ENCODE measurements around the gene PIEZO1. TPM values are rescaled to one million over a fixed set of nuclear protein-coding genes. Genes with fewer than 3 reads are reported as not detected.

Gene PIEZO1
- total RNA-seq, 5 donors from 2014 or later (not counting 1 experiment from before 2014, with no cell fraction given): 139 to 274 (median 240) TPM

- Histone ChIP-seq H3K4me3 (ENCODE audit: control insufficient read depth in 1 of 2, extremely low read depth in 1 of 2, low read length in 1 of 2) (no peak overlapping the region), H3K36me3 (ENCODE audit: control insufficient read depth in 2 of 2, extremely low read depth in 1 of 2, insufficient read depth in 1 of 2, low read length in 1 of 2) (peaks cover 8 to 14% of the 10 kb centered on the region in 2 donors), H3K9me3 (no peaks in the 10 kb centered on the region), H3K27me3 (replicated peaks in 1 of 2; ENCODE audit: control insufficient read depth in 2 of 2, extremely low read depth in 1 of 2, insufficient read depth in 2 of 2, low read length in 1 of 2) (peaks cover 0 to 5% of the 10 kb centered on the region in 2 experiments), H3K27ac (ENCODE audit: low read length) (no peak overlapping the region), H3K4me1 (ENCODE audit: control insufficient read depth in 1 of 2, extremely low read depth in 1 of 2, insufficient read depth in 2 of 2, low read length in 2 of 2) (peaks cover 4 to 46% of the 10 kb centered on the region in 2 experiments)
- H3K27me3 Mint-ChIP-seq: no peaks in the 10 kb centered on the region
- WGBS (ENCODE audit: insufficient coverage): 82% methylated on average over 4 of the region's 10 CpGs
- H3K4me3 Mint-ChIP-seq: peak overlapping the region; percentile 13 to 21 (median 15)
- ChIA-PET POLR2A (no interaction called here), CTCF (no interaction called here)
- no peaks in the 10 kb centered on the region for H3K36me3 Mint-ChIP-seq
- H3K4me1 Mint-ChIP-seq: peaks cover 12 to 27% (median 14%) of the 10 kb centered on the region in 3 donors
- H3K9me3 Mint-ChIP-seq: no peaks in the 10 kb centered on the region
- ATAC-seq (replicated peaks in 1 of 4): no peak
- H3K27ac Mint-ChIP-seq: peak overlapping the region in 1 of 2 donors; percentile 58
- no peak for DNase-seq
These were observed 24.2 kb upstream of the PIEZO1 start for GRCh38 chr16:88809068-88809675.

DNA sequence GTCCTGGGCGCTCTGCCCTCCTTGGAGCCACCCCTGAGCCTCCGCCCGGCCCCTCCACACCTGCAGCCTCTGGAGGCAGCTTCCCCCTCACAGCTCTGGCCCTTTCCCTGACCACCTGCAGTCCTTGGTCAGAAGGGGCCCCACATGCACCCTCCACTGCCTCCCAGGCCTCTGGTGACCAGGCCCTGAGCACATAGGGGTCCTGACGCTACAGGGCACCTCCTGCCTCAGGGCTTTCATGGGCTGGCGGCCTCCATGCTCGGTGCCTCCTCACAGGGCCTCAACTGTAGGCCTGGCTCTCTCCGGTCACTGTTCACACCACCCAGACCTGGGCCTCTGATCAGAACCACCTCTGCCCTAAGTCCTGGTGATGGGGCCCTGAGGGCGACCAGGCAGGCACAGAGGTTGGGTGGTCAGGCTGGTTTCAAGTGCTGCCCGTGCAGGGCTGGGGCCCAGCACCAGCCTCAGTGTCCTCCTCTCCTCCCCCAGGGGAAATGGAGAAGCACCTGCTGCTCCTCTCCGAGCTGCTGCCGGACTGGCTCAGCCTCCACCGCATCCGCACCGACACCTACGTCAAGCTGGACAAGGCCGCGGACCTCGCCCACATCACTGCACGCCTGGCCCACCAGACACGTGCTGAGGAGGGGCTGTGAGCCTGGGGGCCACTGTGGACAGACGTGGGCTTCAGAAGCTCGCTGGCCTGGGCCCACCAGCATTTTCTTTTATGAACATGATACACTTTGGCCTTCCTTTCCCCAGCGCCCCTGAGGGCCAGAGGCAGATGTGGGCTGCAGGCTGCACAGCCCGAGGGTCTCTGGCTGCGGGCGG is 22.8 kb upstream of the PIEZO1 start:
- ATAC-seq (replicated peaks in 1 of 4) (no peak), DNase-seq (no peak)
- WGBS (ENCODE audit: insufficient coverage): 89% methylated on average over 23 of the region's 26 CpGs
- Mint-ChIP-seq H3K9me3 (no peaks in the 10 kb centered on the region), H3K27me3 (no peaks in the 10 kb centered on the region), H3K36me3 (no peaks in the 10 kb centered on the region), H3K4me1 (peaks cover 12 to 25% (median 15%) of the 10 kb centered on the region in 3 donors), H3K4me3 (peak overlapping the region in 1 of 3 donors; percentile 31), H3K27ac (no peak overlapping the region)
- no peaks in the 10 kb centered on the region for H3K9me3 ChIP-seq
- peaks cover 0 to 6% of the 10 kb centered on the region in 2 experiments for H3K27me3 ChIP-seq (replicated peaks in 1 of 2; ENCODE audit: control insufficient read depth in 2 of 2, extremely low read depth in 1 of 2, insufficient read depth in 2 of 2, low read length in 1 of 2)
- ChIA-PET POLR2A (no interaction called here), CTCF (no interaction called here)
- peaks cover 4 to 50% of the 10 kb centered on the region in 2 experiments for H3K4me1 ChIP-seq (ENCODE audit: control insufficient read depth in 1 of 2, extremely low read depth in 1 of 2, insufficient read depth in 2 of 2, low read length in 2 of 2)
- H3K36me3 ChIP-seq (ENCODE audit: control insufficient read depth in 2 of 2, extremely low read depth in 1 of 2, insufficient read depth in 1 of 2, low read length in 1 of 2): peaks cover 8 to 14% of the 10 kb centered on the region in 2 donors
- H3K4me3 ChIP-seq (ENCODE audit: control insufficient read depth in 1 of 2, extremely low read depth in 1 of 2, low read length in 1 of 2): no peak overlapping the region
- no peak overlapping the region for H3K27ac ChIP-seq (ENCODE audit: low read length)

DNA sequence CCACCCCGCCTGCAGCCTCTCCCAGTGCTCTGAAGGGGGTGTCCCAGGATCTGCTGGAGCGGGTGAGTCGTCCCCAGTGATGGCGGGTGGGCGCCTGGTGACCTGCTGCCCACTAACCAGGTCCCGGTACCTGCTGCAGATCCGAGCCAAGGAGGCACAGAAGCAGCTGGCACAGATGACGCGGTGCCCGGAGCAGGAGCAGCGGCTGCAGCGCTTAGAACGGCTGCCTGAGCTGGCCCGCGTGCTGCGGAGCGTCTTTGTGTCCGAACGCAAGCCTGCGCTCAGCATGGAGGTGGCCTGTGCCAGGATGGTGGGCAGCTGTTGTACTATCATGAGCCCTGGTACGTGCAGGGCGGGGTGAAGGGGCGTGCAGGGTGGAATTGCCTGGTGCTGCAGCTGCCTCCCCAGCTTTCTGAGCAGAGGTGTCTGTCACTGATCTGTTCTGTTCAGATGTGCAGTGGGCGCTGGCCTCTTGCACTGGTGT is 22.2 kb upstream of the PIEZO1 start:
- ChIA-PET POLR2A (interaction anchor here in 1 of 2 donors (0.5 kb wide), 1 partner anchor 40 kb away, joined by 3 read pairs; no protein-coding TSS in a partner anchor), CTCF (no interaction called here)
- ATAC-seq (replicated peaks in 1 of 4): no peak
- no peak for DNase-seq
- H3K27me3 ChIP-seq (replicated peaks in 1 of 2; ENCODE audit: control insufficient read depth in 2 of 2, extremely low read depth in 1 of 2, insufficient read depth in 2 of 2, low read length in 1 of 2): peaks cover 0 to 6% of the 10 kb centered on the region in 2 experiments
- peaks cover 4 to 50% of the 10 kb centered on the region in 2 experiments for H3K4me1 ChIP-seq (ENCODE audit: control insufficient read depth in 1 of 2, extremely low read depth in 1 of 2, insufficient read depth in 2 of 2, low read length in 2 of 2)
- no peak overlapping the region for H3K27ac ChIP-seq (ENCODE audit: low read length)
- 94% methylated on average over 24 of the region's 24 CpGs for WGBS (ENCODE audit: insufficient coverage)
- no peak overlapping the region for H3K4me3 ChIP-seq (ENCODE audit: control insufficient read depth in 1 of 2, extremely low read depth in 1 of 2, low read length in 1 of 2)
- no peak overlapping the region for H3K27ac Mint-ChIP-seq
- no peaks in the 10 kb centered on the region for H3K9me3 Mint-ChIP-seq
- peaks cover 12 to 25% (median 15%) of the 10 kb centered on the region in 3 donors for H3K4me1 Mint-ChIP-seq
- no peaks in the 10 kb centered on the region for H3K9me3 ChIP-seq
- H3K36me3 Mint-ChIP-seq: no peaks in the 10 kb centered on the region
- H3K4me3 Mint-ChIP-seq: peak overlapping the region in 1 of 3 donors; percentile 31
- peaks cover 8 to 14% of the 10 kb centered on the region in 2 donors for H3K36me3 ChIP-seq (ENCODE audit: control insufficient read depth in 2 of 2, extremely low read depth in 1 of 2, insufficient read depth in 1 of 2, low read length in 1 of 2)
- no peaks in the 10 kb centered on the region for H3K27me3 Mint-ChIP-seq

- no peak overlapping the region for H3K27ac Mint-ChIP-seq
These were observed 21.6 kb upstream of the PIEZO1 start for GRCh38 chr16:88806491-88807111.

DNA sequence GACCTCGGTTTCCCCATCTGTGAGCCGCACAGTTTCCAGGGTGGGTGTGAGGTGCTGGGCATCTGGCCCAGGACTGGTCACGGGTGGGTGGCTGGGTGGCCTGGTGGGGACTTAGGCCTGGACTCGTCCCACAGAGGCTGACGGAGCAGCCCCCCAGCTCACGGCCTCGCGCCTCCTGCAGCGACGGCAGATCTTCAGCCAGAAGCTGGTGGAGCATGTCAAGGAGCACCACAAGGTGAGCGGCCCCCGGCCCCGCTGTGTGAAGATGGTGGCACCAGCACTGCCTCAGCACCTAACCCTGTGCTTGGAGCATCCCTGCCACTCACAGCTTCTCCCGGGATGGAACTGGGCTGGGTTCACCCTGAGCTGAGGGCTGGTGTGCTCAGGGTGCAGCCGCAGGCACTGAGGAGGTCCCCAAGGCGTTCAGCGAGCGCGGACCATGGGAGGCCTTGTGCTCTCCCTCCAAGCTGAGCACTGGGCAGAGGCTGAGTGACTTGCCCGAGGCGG is 20.9 kb upstream of the PIEZO1 start:
- Histone ChIP-seq H3K36me3 (ENCODE audit: control insufficient read depth in 2 of 2, extremely low read depth in 1 of 2, insufficient read depth in 1 of 2, low read length in 1 of 2) (peaks cover 8 to 14% of the 10 kb centered on the region in 2 donors), H3K4me3 (ENCODE audit: control insufficient read depth in 1 of 2, extremely low read depth in 1 of 2, low read length in 1 of 2) (no peak overlapping the region), H3K27ac (ENCODE audit: low read length) (no peak overlapping the region), H3K27me3 (replicated peaks in 1 of 2; ENCODE audit: control insufficient read depth in 2 of 2, extremely low read depth in 1 of 2, insufficient read depth in 2 of 2, low read length in 1 of 2) (peaks cover 0 to 6% of the 10 kb centered on the region in 2 experiments), H3K4me1 (ENCODE audit: control insufficient read depth in 1 of 2, extremely low read depth in 1 of 2, insufficient read depth in 2 of 2, low read length in 2 of 2) (peaks cover 4 to 53% of the 10 kb centered on the region in 2 experiments), H3K9me3 (no peaks in the 10 kb centered on the region)
- H3K27me3 Mint-ChIP-seq: no peaks in the 10 kb centered on the region
- no peaks in the 10 kb centered on the region for H3K36me3 Mint-ChIP-seq
- POLR2A ChIA-PET: no interaction called here
- no peak overlapping the region for H3K27ac Mint-ChIP-seq
- CTCF ChIA-PET: interaction anchor here in 1 of 2 donors (0.6 kb wide), 2 partner anchors 143 to 435 kb away, joined by 4 to 8 read pairs; partner anchors contain the start of gene MVD
- H3K9me3 Mint-ChIP-seq: no peaks in the 10 kb centered on the region
- no peak overlapping the region for H3K4me3 Mint-ChIP-seq
- no peak for ATAC-seq (replicated peaks in 1 of 4)
- 95% methylated on average over 19 of the region's 21 CpGs for WGBS (ENCODE audit: insufficient coverage)
- H3K4me1 Mint-ChIP-seq: peaks cover 15 to 29% (median 21%) of the 10 kb centered on the region in 3 donors
- no peak for DNase-seq

More at GRCh38 chr16:88806491-88807111, 21.6 kb upstream of the PIEZO1 start:
- Mint-ChIP-seq H3K4me1 (peaks cover 12 to 26% (median 16%) of the 10 kb centered on the region in 3 donors), H3K27me3 (no peaks in the 10 kb centered on the region), H3K36me3 (no peaks in the 10 kb centered on the region), H3K9me3 (no peaks in the 10 kb centered on the region), H3K4me3 (no peak overlapping the region)
- ATAC-seq (replicated peaks in 1 of 4) (no peak), DNase-seq (no peak)
- Histone ChIP-seq H3K4me1 (ENCODE audit: control insufficient read depth in 1 of 2, extremely low read depth in 1 of 2, insufficient read depth in 2 of 2, low read length in 2 of 2) (peaks cover 4 to 56% of the 10 kb centered on the region in 2 experiments), H3K27ac (ENCODE audit: low read length) (no peak overlapping the region), H3K36me3 (ENCODE audit: control insufficient read depth in 2 of 2, extremely low read depth in 1 of 2, insufficient read depth in 1 of 2, low read length in 1 of 2) (peaks cover 8 to 14% of the 10 kb centered on the region in 2 donors), H3K9me3 (no peaks in the 10 kb centered on the region), H3K27me3 (replicated peaks in 1 of 2; ENCODE audit: control insufficient read depth in 2 of 2, extremely low read depth in 1 of 2, insufficient read depth in 2 of 2, low read length in 1 of 2) (peaks cover 0 to 6% of the 10 kb centered on the region in 2 experiments), H3K4me3 (ENCODE audit: control insufficient read depth in 1 of 2, extremely low read depth in 1 of 2, low read length in 1 of 2) (no peak overlapping the region)
- CTCF ChIA-PET: interaction anchor here in 1 of 2 donors (0.6 kb wide), 2 partner anchors 143 to 434 kb away, joined by 4 to 8 read pairs; partner anchors contain the start of gene MVD
- POLR2A ChIA-PET: interaction anchor here in 1 of 2 donors (0.5 kb wide), 1 partner anchor 39 kb away, joined by 3 read pairs; no protein-coding TSS in a partner anchor
- 98% methylated on average over 27 of the region's 27 CpGs for WGBS (ENCODE audit: insufficient coverage)

DNA sequence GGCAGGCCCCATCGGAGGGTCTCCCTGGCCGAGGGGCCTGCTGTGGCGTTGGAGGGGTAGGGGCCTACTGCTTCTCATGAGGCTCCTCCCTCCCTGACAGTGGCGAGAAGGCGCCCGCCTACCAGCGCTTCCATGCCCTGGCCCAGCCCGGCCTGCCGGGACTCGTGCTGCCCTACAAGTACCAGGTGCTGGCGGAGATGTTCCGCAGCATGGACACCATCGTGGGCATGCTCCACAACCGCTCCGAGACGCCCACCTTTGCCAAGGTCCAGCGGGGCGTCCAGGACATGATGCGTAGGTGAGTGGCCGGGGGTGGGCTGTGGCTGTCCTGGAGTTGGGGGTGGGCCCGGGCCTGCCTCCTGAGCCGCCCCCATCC is 20.3 kb upstream of the PIEZO1 start:
- H3K4me3 ChIP-seq (ENCODE audit: control insufficient read depth in 1 of 2, extremely low read depth in 1 of 2, low read length in 1 of 2): no peak overlapping the region
- H3K4me1 Mint-ChIP-seq: peaks cover 15 to 29% (median 22%) of the 10 kb centered on the region in 3 donors
- ATAC-seq (replicated peaks in 1 of 4): no peak
- H3K27ac ChIP-seq (ENCODE audit: low read length): no peak overlapping the region
- H3K27me3 Mint-ChIP-seq: no peaks in the 10 kb centered on the region
- no peaks in the 10 kb centered on the region for H3K36me3 Mint-ChIP-seq
- ChIA-PET CTCF (no interaction called here), POLR2A (no interaction called here)
- H3K4me3 Mint-ChIP-seq: no peak overlapping the region
- peaks cover 0 to 6% of the 10 kb centered on the region in 2 experiments for H3K27me3 ChIP-seq (replicated peaks in 1 of 2; ENCODE audit: control insufficient read depth in 2 of 2, extremely low read depth in 1 of 2, insufficient read depth in 2 of 2, low read length in 1 of 2)
- 92% methylated on average over 12 of the region's 22 CpGs for WGBS (ENCODE audit: insufficient coverage)
- no peaks in the 10 kb centered on the region for H3K9me3 Mint-ChIP-seq
- H3K27ac Mint-ChIP-seq: no peak overlapping the region
- no peak for DNase-seq
- peaks cover 8 to 14% of the 10 kb centered on the region in 2 donors for H3K36me3 ChIP-seq (ENCODE audit: control insufficient read depth in 2 of 2, extremely low read depth in 1 of 2, insufficient read depth in 1 of 2, low read length in 1 of 2)
- H3K4me1 ChIP-seq (ENCODE audit: control insufficient read depth in 1 of 2, extremely low read depth in 1 of 2, insufficient read depth in 2 of 2, low read length in 2 of 2): peaks cover 2 to 50% of the 10 kb centered on the region in 2 experiments
- no peaks in the 10 kb centered on the region for H3K9me3 ChIP-seq
